GM23338 (cell line): ENCODE measurements around the gene CTRB1.

Experiments
- CREB1 ChIP-seq: fragments of 250-450 bp; sonication (Bioruptor Pico); IDR thresholded peaks from 2 replicates; pipeline ENCODE4 v1.5.0; 2020; ENCODE audit warnings: low read depth, mild to moderate bottlenecking, moderate library complexity
- EZH2 ChIP-seq: fragments of 200-600 bp; sonication (generic); IDR thresholded peaks from one replicate; pipeline ENCODE4 v1.8.0; 2017; ENCODE audit warnings: antibody characterized with exemption, mild to moderate bottlenecking, low read depth; ENCODE audit not compliant: unreplicated experiment
- POLR2AphosphoS5 ChIP-seq: IDR thresholded peaks from 2 replicates; pipeline ENCODE4 v1.6.1; 2016; ENCODE audit warnings: antibody characterized with exemption, low read depth
- TF ChIP-seq, protein P1 (sequence below), 2 experiments: fragments of 200-600 bp in 1 of 2; sonication (generic) in 1 of 2; conservative IDR thresholded peaks; 2 replicates each; pipeline versions ENCODE4 v1.5.1 to v1.6.1; 2016 to 2017; ENCODE audit warnings: antibody characterized with exemption in 2 of 2, low read depth in 2 of 2, mild to moderate bottlenecking in 2 of 2, moderate library complexity in 1 of 2

DNA sequence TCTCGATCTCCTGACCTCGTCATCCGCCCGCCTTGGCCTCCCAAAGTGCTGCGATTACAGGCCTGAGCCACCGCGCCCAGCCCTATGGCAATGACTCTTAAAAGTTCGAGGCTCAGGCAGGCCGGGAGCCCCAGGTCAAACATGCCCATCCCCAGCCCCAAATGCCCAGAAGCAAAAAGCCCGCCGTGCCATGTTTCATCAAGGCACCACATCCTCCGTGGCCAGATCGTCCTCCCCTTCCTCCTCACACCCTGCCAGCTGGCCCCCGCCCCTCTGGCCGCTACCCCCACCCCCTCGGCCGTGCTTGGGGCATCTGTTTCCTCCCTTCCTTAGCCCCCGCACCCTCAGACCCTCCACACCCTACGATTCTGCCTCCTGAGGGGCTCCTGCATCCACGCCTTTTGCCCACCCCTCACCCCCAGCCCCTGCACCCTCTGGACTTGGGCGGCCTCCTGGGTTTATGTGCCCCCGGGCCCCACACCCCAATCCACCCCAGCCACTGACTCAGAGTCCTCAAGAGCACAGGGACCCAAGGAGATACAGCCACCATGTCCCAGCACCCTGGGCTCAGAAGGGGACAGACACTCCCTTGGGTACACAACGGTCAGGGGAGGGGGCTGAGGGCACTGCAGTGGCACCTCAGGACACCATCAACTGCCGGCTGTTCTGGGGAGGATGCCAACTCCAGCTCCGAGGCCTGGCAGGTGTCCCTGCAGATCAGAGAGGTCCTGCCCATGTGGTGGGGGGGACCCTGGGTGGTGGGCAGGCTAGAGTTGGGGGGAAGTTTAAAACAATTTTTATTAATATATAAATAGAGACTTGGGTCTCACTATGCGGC lies 7.1 kb downstream of the CTRB1 start:
- TF ChIP-seq, protein P1, sequence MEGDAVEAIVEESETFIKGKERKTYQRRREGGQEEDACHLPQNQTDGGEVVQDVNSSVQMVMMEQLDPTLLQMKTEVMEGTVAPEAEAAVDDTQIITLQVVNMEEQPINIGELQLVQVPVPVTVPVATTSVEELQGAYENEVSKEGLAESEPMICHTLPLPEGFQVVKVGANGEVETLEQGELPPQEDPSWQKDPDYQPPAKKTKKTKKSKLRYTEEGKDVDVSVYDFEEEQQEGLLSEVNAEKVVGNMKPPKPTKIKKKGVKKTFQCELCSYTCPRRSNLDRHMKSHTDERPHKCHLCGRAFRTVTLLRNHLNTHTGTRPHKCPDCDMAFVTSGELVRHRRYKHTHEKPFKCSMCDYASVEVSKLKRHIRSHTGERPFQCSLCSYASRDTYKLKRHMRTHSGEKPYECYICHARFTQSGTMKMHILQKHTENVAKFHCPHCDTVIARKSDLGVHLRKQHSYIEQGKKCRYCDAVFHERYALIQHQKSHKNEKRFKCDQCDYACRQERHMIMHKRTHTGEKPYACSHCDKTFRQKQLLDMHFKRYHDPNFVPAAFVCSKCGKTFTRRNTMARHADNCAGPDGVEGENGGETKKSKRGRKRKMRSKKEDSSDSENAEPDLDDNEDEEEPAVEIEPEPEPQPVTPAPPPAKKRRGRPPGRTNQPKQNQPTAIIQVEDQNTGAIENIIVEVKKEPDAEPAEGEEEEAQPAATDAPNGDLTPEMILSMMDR (conservative IDR thresholded peaks at IDR 0.05; ENCODE audit: low read depth in 2 of 2) = no peak
- TF ChIP-seq POLR2AphosphoS5 = no peak
- TF ChIP-seq CREB1 (CRISPR knock-in tag) = no peak
- no peak for TF ChIP-seq EZH2
